Measurements from ENCODE around the gene HOXB3. TPM values are rescaled to one million over a fixed set of nuclear protein-coding genes. Genes with fewer than 3 reads are reported as not detected.

The HOXB3 gene
- total RNA-seq, 1 experiment from 2014 or later: 6.0 TPM

DNA sequence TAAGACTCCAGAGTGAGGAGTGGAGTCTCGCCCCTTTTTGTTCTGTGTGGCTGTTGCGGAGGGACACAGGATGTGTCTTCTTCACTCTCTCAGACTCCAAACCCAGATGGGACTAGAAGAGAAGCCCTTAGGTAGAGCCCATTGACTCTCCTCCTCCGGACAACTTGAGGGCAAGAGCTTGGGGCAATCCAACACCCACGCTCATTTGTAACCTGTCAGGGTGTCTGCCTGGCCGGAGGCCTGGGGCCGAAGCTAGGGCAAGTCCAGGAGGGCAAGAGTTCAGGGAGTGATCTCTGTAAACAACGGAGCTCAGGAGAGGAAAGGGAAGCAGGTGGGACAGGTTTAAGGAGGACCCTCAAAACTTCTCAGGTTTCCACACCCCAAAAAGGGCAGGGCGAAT, 57.8 kb downstream of the HOXB3 start:
- no peaks in the 10 kb centered on the region for H3F3A ChIP-seq (ENCODE audit: low read length, unreplicated experiment)
- H3K4me2 ChIP-seq (ENCODE audit: low read length): no peak overlapping the region
- intact Hi-C loops (cut with micrococcal nuclease): no loop called here
- H3K27me3 ChIP-seq (ENCODE audit: low read length): no peaks in the 10 kb centered on the region
- 0 out of 2 replicates have a peak, but pooled peaks cover 2% of the 10 kb centered on the region for H3K4me1 ChIP-seq (ENCODE audit: insufficient read depth, low read length)
- CTCF ChIA-PET: no interaction called here
- TF ChIP-seq, protein P1, sequence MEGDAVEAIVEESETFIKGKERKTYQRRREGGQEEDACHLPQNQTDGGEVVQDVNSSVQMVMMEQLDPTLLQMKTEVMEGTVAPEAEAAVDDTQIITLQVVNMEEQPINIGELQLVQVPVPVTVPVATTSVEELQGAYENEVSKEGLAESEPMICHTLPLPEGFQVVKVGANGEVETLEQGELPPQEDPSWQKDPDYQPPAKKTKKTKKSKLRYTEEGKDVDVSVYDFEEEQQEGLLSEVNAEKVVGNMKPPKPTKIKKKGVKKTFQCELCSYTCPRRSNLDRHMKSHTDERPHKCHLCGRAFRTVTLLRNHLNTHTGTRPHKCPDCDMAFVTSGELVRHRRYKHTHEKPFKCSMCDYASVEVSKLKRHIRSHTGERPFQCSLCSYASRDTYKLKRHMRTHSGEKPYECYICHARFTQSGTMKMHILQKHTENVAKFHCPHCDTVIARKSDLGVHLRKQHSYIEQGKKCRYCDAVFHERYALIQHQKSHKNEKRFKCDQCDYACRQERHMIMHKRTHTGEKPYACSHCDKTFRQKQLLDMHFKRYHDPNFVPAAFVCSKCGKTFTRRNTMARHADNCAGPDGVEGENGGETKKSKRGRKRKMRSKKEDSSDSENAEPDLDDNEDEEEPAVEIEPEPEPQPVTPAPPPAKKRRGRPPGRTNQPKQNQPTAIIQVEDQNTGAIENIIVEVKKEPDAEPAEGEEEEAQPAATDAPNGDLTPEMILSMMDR (conservative IDR thresholded peaks at IDR 0.05; ENCODE audit: low read depth, low read length): no peak
- TF ChIP-seq EZH2phosphoT487 (IDR thresholded peaks at IDR 0.05; ENCODE audit: borderline replicate concordance, low read length): no peak
- TF ChIP-seq EZH2 (IDR thresholded peaks at IDR 0.05; ENCODE audit: low read length, unreplicated experiment): no peak
- H3K36me3 ChIP-seq (ENCODE audit: low read depth, low read length): no peaks in the 10 kb centered on the region
- H4K20me1 ChIP-seq (ENCODE audit: low read length): no peaks in the 10 kb centered on the region
- BruUV-seq (replicated peaks): no TSS peak
- H3K9me2 ChIP-seq (replicated peaks; ENCODE audit: low read length): no peaks in the 10 kb centered on the region
- H3K27ac ChIP-seq (ENCODE audit: low read length): no peak overlapping the region
- H3K9ac ChIP-seq (ENCODE audit: low read length): no peak overlapping the region
- POLR2A ChIA-PET (ENCODE audit: unreplicated experiment): no interaction called here
- H3K9me3 ChIP-seq (ENCODE audit: low read length): no peaks in the 10 kb centered on the region
- H3K4me3 ChIP-seq (ENCODE audit: low read length): no peak overlapping the region
- DNase-seq: no peak
- no peaks in the 10 kb centered on the region for H3K79me2 ChIP-seq (ENCODE audit: low read length)
- ATAC-seq: no peak
- H2AFZ ChIP-seq (ENCODE audit: low read length): no peak overlapping the region

DNA sequence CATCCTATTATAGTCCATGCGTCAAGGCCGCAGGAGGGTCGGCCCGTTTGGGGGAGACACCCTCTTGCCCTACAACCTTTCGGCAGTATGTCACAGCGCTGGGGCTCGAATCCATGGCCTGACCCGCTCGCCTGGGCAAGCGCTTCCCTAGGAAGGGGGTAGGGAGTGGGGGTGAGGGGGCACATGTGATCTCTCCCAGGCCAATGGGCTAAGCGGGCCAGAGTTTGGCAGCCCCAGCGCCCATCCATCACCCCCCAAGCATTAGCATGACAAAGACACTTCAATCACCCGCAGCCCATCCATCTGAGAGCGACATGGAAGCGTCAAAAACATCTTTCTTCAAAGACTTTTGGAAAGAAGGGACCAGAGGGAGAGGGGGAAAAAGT, 59.2 kb downstream of the HOXB3 start, which contains the start of gene HOXB1:
HOXB1 (minus strand) TSS at position 125 of the 386 bp plus-strand sequence; CDS start at position 18, 107 bp downstream.
- Histone ChIP-seq H3K4me3 (ENCODE audit: low read length) (no peak within 1 kb of the TSS), H3K9me3 (ENCODE audit: low read length) (no peaks in the 10 kb centered on the region), H3K4me1 (ENCODE audit: insufficient read depth, low read length) (no peaks in the 10 kb centered on the region), H3K27ac (ENCODE audit: low read length) (no peak within 1 kb of the TSS), H4K20me1 (ENCODE audit: low read length) (no peaks in the 10 kb centered on the region), H3K36me3 (ENCODE audit: low read depth, low read length) (no peaks in the 10 kb centered on the region), H3K4me2 (ENCODE audit: low read length) (no peak within 1 kb of the TSS), H3K9me2 (replicated peaks; ENCODE audit: low read length) (no peaks in the 10 kb centered on the region), H3K79me2 (ENCODE audit: low read length) (no peaks in the 10 kb centered on the region), H3K27me3 (ENCODE audit: low read length) (no peaks in the 10 kb centered on the region), H3K9ac (ENCODE audit: low read length) (no peak within 1 kb of the TSS), H2AFZ (ENCODE audit: low read length) (no peak within 1 kb of the TSS), H3F3A (ENCODE audit: low read length, unreplicated experiment) (no peaks in the 10 kb centered on the region)
- CTCF ChIA-PET: no interaction called here
- no TSS peak for BruUV-seq (replicated peaks)
- DNase-seq (no peak), ATAC-seq (no peak)
- intact Hi-C loops (cut with micrococcal nuclease): no loop called here
- TF ChIP-seq, protein P1 (conservative IDR thresholded peaks at IDR 0.05; ENCODE audit: low read depth, low read length): no peak
- no peak for TF ChIP-seq EZH2phosphoT487 (IDR thresholded peaks at IDR 0.05; ENCODE audit: borderline replicate concordance, low read length)
- TF ChIP-seq EZH2 (IDR thresholded peaks at IDR 0.05; ENCODE audit: low read length, unreplicated experiment): no peak
- POLR2A ChIA-PET (ENCODE audit: unreplicated experiment): no interaction called here

DNA sequence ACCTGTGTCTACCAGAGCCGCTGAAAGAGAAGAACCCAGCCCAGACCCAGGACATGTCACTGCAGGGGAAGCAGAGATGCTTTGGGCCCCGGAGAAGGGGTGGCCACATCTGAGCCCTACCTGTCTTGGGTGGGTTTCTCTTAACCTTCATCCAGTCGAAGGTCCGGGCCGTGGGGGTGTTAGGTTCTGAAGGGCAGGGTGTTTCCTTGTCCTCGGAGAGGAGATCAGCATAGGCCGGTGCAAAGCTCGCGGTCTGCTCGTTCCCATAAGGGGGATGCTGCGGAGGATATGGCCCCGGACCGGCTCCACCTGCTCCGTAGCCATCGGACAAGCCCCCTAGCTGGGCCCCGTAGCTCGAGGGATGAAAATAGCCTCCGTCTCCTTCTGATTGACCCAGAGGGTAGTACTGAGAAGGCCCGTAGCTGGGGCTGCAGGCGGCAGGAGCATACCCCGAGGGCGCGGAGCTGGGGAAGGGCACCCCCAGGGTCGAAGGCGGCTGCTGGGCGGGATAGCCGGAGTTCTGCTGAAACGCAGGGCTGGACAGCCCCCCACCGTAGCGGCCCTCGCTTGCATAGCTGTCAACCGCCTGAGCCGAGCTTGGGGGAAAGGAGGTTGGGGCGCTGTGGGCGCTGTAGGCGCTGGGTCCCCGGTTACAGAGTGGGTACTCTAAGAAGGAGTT, 59.7 kb downstream of the HOXB3 start:
- no peak for DNase-seq
- intact Hi-C loops (cut with micrococcal nuclease): no loop called here
- Histone ChIP-seq H3K4me3 (ENCODE audit: low read length) (no peak overlapping the region), H4K20me1 (ENCODE audit: low read length) (no peaks in the 10 kb centered on the region), H3K27me3 (ENCODE audit: low read length) (no peaks in the 10 kb centered on the region), H3K9me3 (ENCODE audit: low read length) (no peaks in the 10 kb centered on the region), H2AFZ (ENCODE audit: low read length) (no peak overlapping the region), H3K9me2 (replicated peaks; ENCODE audit: low read length) (no peaks in the 10 kb centered on the region), H3K4me1 (ENCODE audit: insufficient read depth, low read length) (no peaks in the 10 kb centered on the region), H3K79me2 (ENCODE audit: low read length) (no peaks in the 10 kb centered on the region), H3K9ac (ENCODE audit: low read length) (no peak overlapping the region), H3K4me2 (ENCODE audit: low read length) (no peak overlapping the region), H3K27ac (ENCODE audit: low read length) (no peak overlapping the region), H3K36me3 (ENCODE audit: low read depth, low read length) (no peaks in the 10 kb centered on the region), H3F3A (ENCODE audit: low read length, unreplicated experiment) (no peaks in the 10 kb centered on the region)
- ChIA-PET POLR2A (ENCODE audit: unreplicated experiment) (no interaction called here), CTCF (no interaction called here)
- ATAC-seq: no peak
- TF ChIP-seq, protein P1 (conservative IDR thresholded peaks at IDR 0.05; ENCODE audit: low read depth, low read length): no peak
- no peak for TF ChIP-seq EZH2phosphoT487 (IDR thresholded peaks at IDR 0.05; ENCODE audit: borderline replicate concordance, low read length)
- no peak for TF ChIP-seq EZH2 (IDR thresholded peaks at IDR 0.05; ENCODE audit: low read length, unreplicated experiment)
- BruUV-seq (replicated peaks): no TSS peak
